H1 (cell line): ENCODE measurements around the gene SKAP1. TPM values are rescaled to one million over a fixed set of nuclear protein-coding genes. Genes with fewer than 3 reads are reported as not detected.

ENCODE experiments used
- CTCF ChIA-PET: fragments of 300-600 bp; sonication (Branson Sonifier 250); formaldehyde crosslinking; loops from one replicate; lab custom pipeline; 2021; ENCODE audit not compliant: partially characterized antibody; lab: Charles Lee
- POLR2A ChIA-PET: fragments of 300-600 bp; sonication (Branson Sonifier 250); formaldehyde crosslinking; loops from one replicate; lab custom pipeline; 2021; ENCODE audit warnings: inconsistent platforms; ENCODE audit not compliant: partially characterized antibody; lab: Charles Lee
- DNase-seq, 2 experiments: peaks; one replicate each; pipeline versions ENCODE4 v3.0.0 to v3.0.0-alpha.2; 2010 to 2022; ENCODE audit warnings: low spot score in 2 of 2, low read depth in 1 of 2, mixed read lengths in 1 of 2
- FAIRE-seq: peaks from 2 replicates; lab custom pipeline; 2011; peaks lifted over from hg19 to GRCh38; lab: Jason Lieb, UNC
- H2AFZ ChIP-seq: 2 replicates; pipeline ENCODE4 v1.8.1; 2012; ENCODE audit warnings: low read length, inconsistent platforms
- H2AK5ac ChIP-seq: 2 replicates; pipeline ENCODE4 v1.6.1; 2013; ENCODE audit warnings: low read depth, low read length
- H2BK120ac ChIP-seq: replicated peaks from 2 replicates; pipeline ENCODE3; 2013; ENCODE audit warnings: low read depth, low read length, inconsistent platforms
- H2BK12ac ChIP-seq: 2 replicates; pipeline ENCODE4 v1.6.1; 2013; ENCODE audit warnings: low read depth, low read length
- H2BK15ac ChIP-seq: 2 replicates; pipeline ENCODE4 v1.6.1; 2013; ENCODE audit warnings: low read length
- H2BK20ac ChIP-seq: 2 replicates; pipeline ENCODE4 v1.6.1; 2013; ENCODE audit warnings: low read length
- H2BK5ac ChIP-seq: 2 replicates; pipeline ENCODE4 v1.6.1; 2013; ENCODE audit warnings: low read depth, low read length
- H3K14ac ChIP-seq: 2 replicates; pipeline ENCODE4 v1.6.1; 2013; ENCODE audit warnings: inconsistent platforms; ENCODE audit not compliant: insufficient read length
- H3K18ac ChIP-seq: 2 replicates; pipeline ENCODE4 v1.6.1; 2013; ENCODE audit warnings: low read length; ENCODE audit errors: extremely low read depth
- H3K23ac ChIP-seq: 2 replicates; pipeline ENCODE4 v1.6.1; 2013; ENCODE audit warnings: inconsistent platforms; ENCODE audit not compliant: insufficient read length
- H3K23me2 ChIP-seq: 2 replicates; pipeline ENCODE4 v1.6.1; 2013; ENCODE audit warnings: low read depth, low read length
- H3K27ac ChIP-seq: 2 replicates; pipeline ENCODE4 v1.6.1; 2011; ENCODE audit warnings: low read depth, low read length, inconsistent platforms
- H3K27me3 ChIP-seq, 4 experiments: replicated peaks in 1 of 4; 1 replicate in 1 of 4; 2 replicates in 3 of 4; pipeline versions ENCODE4 v1.6.1 to v1.8.1; 2011 to 2013; ENCODE audit warnings: low read length in 3 of 4, mild to moderate bottlenecking in 3 of 4, inconsistent platforms in 2 of 4, mixed read lengths in 2 of 4, moderate library complexity in 1 of 4; ENCODE audit not compliant: control insufficient read depth in 3 of 4, insufficient read depth in 3 of 4; ENCODE audit errors: extremely low read depth in 1 of 4
- H3K36me3 ChIP-seq, 4 experiments: 2 replicates each; pipeline versions ENCODE4 v1.6.1 to v1.8.1; 2011 to 2013; ENCODE audit warnings: mild to moderate bottlenecking in 4 of 4, low read length in 3 of 4, moderate library complexity in 2 of 4, control low read depth in 1 of 4, inconsistent platforms in 1 of 4; ENCODE audit not compliant: insufficient read depth in 4 of 4, control insufficient read depth in 2 of 4
- H3K4ac ChIP-seq: replicated peaks from 2 replicates; pipeline ENCODE3; 2013; ENCODE audit warnings: low read length, low read depth, mixed read lengths, inconsistent platforms; ENCODE audit not compliant: insufficient read length
- H3K4me1 ChIP-seq, 4 experiments: replicated peaks in 1 of 4; 1 replicate in 1 of 4; 2 replicates in 3 of 4; pipeline versions ENCODE4 v1.6.1 to v1.8.1; 2011 to 2013; ENCODE audit warnings: low read length in 3 of 4, inconsistent platforms in 2 of 4, mixed read lengths in 1 of 4; ENCODE audit not compliant: insufficient read depth in 4 of 4, control insufficient read depth in 3 of 4
- H3K4me2 ChIP-seq, 2 experiments: 2 replicates each; pipeline versions ENCODE4 v1.6.1 to v1.8.1; 2011 to 2013; ENCODE audit warnings: low read depth in 2 of 2, low read length in 2 of 2, control low read depth in 1 of 2, inconsistent platforms in 1 of 2, mild to moderate bottlenecking in 1 of 2; ENCODE audit not compliant: insufficient read depth in 1 of 2
- H3K4me3 ChIP-seq, 4 experiments: fragments of 200-600, 300-600 bp in 1 of 4; sonication (generic), shearing (Covaris generic), sonication (Bioruptor Twin) in 1 of 4; 2 replicates each; pipeline versions ENCODE4 v1.5.1 to v1.8.1; 2011 to 2016; ENCODE audit warnings: low read length in 4 of 4, low read depth in 3 of 4, control low read depth in 2 of 4, inconsistent platforms in 2 of 4, mild to moderate bottlenecking in 2 of 4, mixed read lengths in 1 of 4, moderate library complexity in 1 of 4; ENCODE audit not compliant: insufficient read depth in 2 of 4; ENCODE audit errors: extremely low read depth in 1 of 4
- H3K56ac ChIP-seq: replicated peaks from 2 replicates; pipeline ENCODE3; 2013; ENCODE audit warnings: low read depth, mild to moderate bottlenecking, mixed read lengths, low read length, inconsistent platforms; ENCODE audit not compliant: insufficient read length
- H3K79me1 ChIP-seq: 2 replicates; pipeline ENCODE4 v1.6.1; 2013; ENCODE audit warnings: low read depth, low read length, control low read depth
- H3K79me2 ChIP-seq, 2 experiments: 2 replicates each; pipeline versions ENCODE4 v1.6.1 to v1.8.1; 2012 to 2013; ENCODE audit warnings: low read length in 2 of 2, mild to moderate bottlenecking in 2 of 2, inconsistent platforms in 1 of 2; ENCODE audit not compliant: insufficient read depth in 2 of 2, control insufficient read depth in 1 of 2
- H3K9ac ChIP-seq, 4 experiments: replicated peaks in 1 of 4; 1 replicate in 1 of 4; 2 replicates in 3 of 4; pipeline versions ENCODE4 v1.6.1 to v1.8.1; 2011 to 2013; ENCODE audit warnings: low read depth in 3 of 4, low read length in 3 of 4, control low read depth in 2 of 4, mild to moderate bottlenecking in 2 of 4, moderate library complexity in 2 of 4, inconsistent platforms in 1 of 4; ENCODE audit errors: extremely low read depth in 1 of 4
- H3K9me3 ChIP-seq, 2 experiments: 2 replicates each; pipeline versions ENCODE4 v1.6.1 to v1.8.1; 2012 to 2013; ENCODE audit warnings: mild to moderate bottlenecking in 2 of 2, moderate library complexity in 2 of 2, control low read depth in 1 of 2, inconsistent platforms in 1 of 2, low read depth in 1 of 2, low read length in 1 of 2, mixed read lengths in 1 of 2; ENCODE audit not compliant: insufficient read depth in 2 of 2
- H4K20me1 ChIP-seq, 2 experiments: replicated peaks in 1 of 2; 2 replicates each; pipeline versions ENCODE3 to v1.8.1; 2011 to 2013; ENCODE audit warnings: inconsistent platforms in 2 of 2, low read length in 2 of 2, mild to moderate bottlenecking in 1 of 2; ENCODE audit not compliant: insufficient read depth in 2 of 2, control insufficient read depth in 1 of 2
- H4K5ac ChIP-seq: 2 replicates; pipeline ENCODE4 v1.6.1; 2013; ENCODE audit warnings: low read length, low read depth, mixed read lengths, inconsistent platforms; ENCODE audit not compliant: insufficient read length
- H4K8ac ChIP-seq: 2 replicates; pipeline ENCODE4 v1.8.0; 2013; ENCODE audit warnings: mild to moderate bottlenecking, moderate library complexity, low read length, inconsistent platforms; ENCODE audit not compliant: insufficient read depth; ENCODE audit errors: extremely low read depth
- H4K91ac ChIP-seq: replicated peaks from 2 replicates; pipeline ENCODE3; 2013; ENCODE audit warnings: low read length, mixed read lengths, inconsistent platforms; ENCODE audit not compliant: insufficient read length
- RXRA ChIP-seq: IDR thresholded peaks from 2 replicates; pipeline ENCODE4 v1.6.1; 2011; ENCODE audit warnings: low read depth, mild to moderate bottlenecking, low read length, moderate library complexity; ENCODE audit not compliant: insufficient read depth
- TAF7 ChIP-seq: optimal IDR thresholded peaks from 2 replicates; pipeline ENCODE3; 2011; ENCODE audit warnings: low read depth, mild to moderate bottlenecking, inconsistent platforms, low read length, moderate library complexity, borderline replicate concordance
- TBP ChIP-seq: IDR thresholded peaks from 2 replicates; pipeline ENCODE4 v1.6.1; 2011; ENCODE audit warnings: low read depth, low read length, improper control_type of control experiment
- TEAD4 ChIP-seq: IDR thresholded peaks from 2 replicates; pipeline ENCODE4 v1.6.1; 2012; ENCODE audit warnings: low read depth, low read length, inconsistent platforms, mixed read lengths
- ZNF274 ChIP-seq: IDR thresholded peaks from 2 replicates; pipeline ENCODE4 v1.7.0; 2012; ENCODE audit warnings: low read length, borderline replicate concordance; ENCODE audit errors: extremely low read depth
- WGBS, 2 experiments: shearing (Covaris generic) in 1 of 2; methylation state at CpG; one replicate each; pipeline versions ENCODE4 v1.1.6 to v1.1.7; 2013 to 2015; ENCODE audit warnings: low lambda C conversion rate in 2 of 2, mixed read lengths in 2 of 2, inconsistent platforms in 1 of 2, low coverage in 1 of 2, missing lambda C conversion rate in 1 of 2; ENCODE audit not compliant: insufficient replicate concordance in 2 of 2, insufficient coverage in 1 of 2, insufficient read length in 1 of 2; ENCODE audit errors: extremely low coverage in 1 of 2, missing lambda C conversion rate in 1 of 2; 5-methylcytosine and 5-hydroxymethylcytosine counted together
- polyA plus RNA-seq, 7 experiments: library from polyadenylated mRNA; depleted of rRNA in 3 of 7; stranded (reverse) in 5 of 7; unstranded in 2 of 7; fragments of >200 nt in 5 of 7; fragments of 200-250 nt in 2 of 7; gene quantifications; 1 replicate in 5 of 7; 2 replicates in 1 of 7; 4 replicates in 1 of 7; pipeline versions ENCODE4 v1.2.1 to v1.2.3, GENCODE V29; 2011 to 2013; ENCODE audit warnings: missing spikeins in 2 of 7, mixed read lengths in 2 of 7
- total RNA-seq: library from RNA; stranded (reverse); fragmentation: NEBNext Ultra II Directional; extraction: Animal tissue kit (Norgen Biotek cat#: 25700); gene quantifications from 2 replicates; pipeline ENCODE4 v1.2.1, GENCODE V29; 2021
- TF ChIP-seq, protein P1 (sequence below): IDR thresholded peaks from 2 replicates; pipeline ENCODE4 v1.6.1; 2011; ENCODE audit warnings: low read length, improper control_type of control experiment

The SKAP1 gene
- total and polyA plus RNA-seq, 2 of the 8 experiments (the other 6 are each of a cell fraction or from before 2014, with no cell fraction given), result not detected

- no peak overlapping the region for H2AFZ ChIP-seq
- H2BK15ac ChIP-seq, result no peak overlapping the region
- no peak overlapping the region for H3K4ac ChIP-seq
- H3K4me3 ChIP-seq, result no peak overlapping the region
- DNase-seq (no peak), FAIRE-seq (no peak)
- 88% methylated on average over 6 of the region's 6 CpGs; no CpG with 5 or more reads in 1 of the 2 experiments for WGBS, 2 experiments
- H3K23ac ChIP-seq, result no peak overlapping the region
- H2BK12ac ChIP-seq, result no peak overlapping the region
- no peak overlapping the region for H3K27ac ChIP-seq
- CTCF ChIA-PET, result interaction anchor here (0.7 to 1.3 kb wide), 6 partner anchors 17 to 368 kb away, joined by 3 to 4 read pairs (median 4); no protein-coding TSS in a partner anchor
- no peaks in the 10 kb centered on the region for H3K23me2 ChIP-seq
- no peak overlapping the region for H2BK120ac ChIP-seq
- H3K18ac ChIP-seq, result no peak overlapping the region
- no peak overlapping the region for H3K14ac ChIP-seq
- POLR2A ChIA-PET, result no interaction called here
- no peak overlapping the region for H2AK5ac ChIP-seq
- H4K8ac ChIP-seq, result no peak overlapping the region
- H3K9me3 ChIP-seq, result no peaks in the 10 kb centered on the region
- no peak overlapping the region for H3K56ac ChIP-seq
- H3K79me2 ChIP-seq, result no peaks in the 10 kb centered on the region
- H3K4me1 ChIP-seq, result no peaks in the 10 kb centered on the region
- H2BK5ac ChIP-seq, result no peak overlapping the region
- no peak overlapping the region for H3K4me2 ChIP-seq
- H2BK20ac ChIP-seq, result no peak overlapping the region
- no peaks in the 10 kb centered on the region for H4K20me1 ChIP-seq
- H3K9ac ChIP-seq, result no peak overlapping the region
- no peaks in the 10 kb centered on the region for H3K36me3 ChIP-seq
- H4K91ac ChIP-seq, result no peak overlapping the region
- H3K27me3 ChIP-seq, result no peaks in the 10 kb centered on the region; a peak in 1 of 7 replicates
- no peaks in the 10 kb centered on the region for H3K79me1 ChIP-seq
- H4K5ac ChIP-seq, result no peak overlapping the region
- TF ChIP-seq RXRA (no peak), TAF7 (no peak), TEAD4 (no peak), ZNF274 (no peak), TBP (no peak)
- TF ChIP-seq, protein P1, sequence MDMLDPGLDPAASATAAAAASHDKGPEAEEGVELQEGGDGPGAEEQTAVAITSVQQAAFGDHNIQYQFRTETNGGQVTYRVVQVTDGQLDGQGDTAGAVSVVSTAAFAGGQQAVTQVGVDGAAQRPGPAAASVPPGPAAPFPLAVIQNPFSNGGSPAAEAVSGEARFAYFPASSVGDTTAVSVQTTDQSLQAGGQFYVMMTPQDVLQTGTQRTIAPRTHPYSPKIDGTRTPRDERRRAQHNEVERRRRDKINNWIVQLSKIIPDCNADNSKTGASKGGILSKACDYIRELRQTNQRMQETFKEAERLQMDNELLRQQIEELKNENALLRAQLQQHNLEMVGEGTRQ, result no peak
Observed at GRCh38 chr17:48198950-48199541, 231.0 kb downstream of the SKAP1 start.
